WI38 (cell line): ENCODE results near the gene PPIL1.
"Not testable (repeated sequence)": the region's sequence is repeated elsewhere in the genome, so short reads cannot be mapped to it uniquely, and the experiment has no call there.

Experiments used
- H3K4me3 ChIP-seq: 2 replicates; pipeline ENCODE4 v1.5.1; 2011; ENCODE audit warnings: low read depth, mild to moderate bottlenecking, control low read depth, low read length
- TF ChIP-seq, protein P1 (sequence below): IDR thresholded peaks from 2 replicates; pipeline ENCODE4 v1.5.1; 2012; ENCODE audit warnings: low read depth, mild to moderate bottlenecking, control low read depth, low read length

Gene PPIL1

GRCh38 chr6:36904851-36905393, 30.3 kb upstream of the PPIL1 start:
- TF ChIP-seq, protein P1, sequence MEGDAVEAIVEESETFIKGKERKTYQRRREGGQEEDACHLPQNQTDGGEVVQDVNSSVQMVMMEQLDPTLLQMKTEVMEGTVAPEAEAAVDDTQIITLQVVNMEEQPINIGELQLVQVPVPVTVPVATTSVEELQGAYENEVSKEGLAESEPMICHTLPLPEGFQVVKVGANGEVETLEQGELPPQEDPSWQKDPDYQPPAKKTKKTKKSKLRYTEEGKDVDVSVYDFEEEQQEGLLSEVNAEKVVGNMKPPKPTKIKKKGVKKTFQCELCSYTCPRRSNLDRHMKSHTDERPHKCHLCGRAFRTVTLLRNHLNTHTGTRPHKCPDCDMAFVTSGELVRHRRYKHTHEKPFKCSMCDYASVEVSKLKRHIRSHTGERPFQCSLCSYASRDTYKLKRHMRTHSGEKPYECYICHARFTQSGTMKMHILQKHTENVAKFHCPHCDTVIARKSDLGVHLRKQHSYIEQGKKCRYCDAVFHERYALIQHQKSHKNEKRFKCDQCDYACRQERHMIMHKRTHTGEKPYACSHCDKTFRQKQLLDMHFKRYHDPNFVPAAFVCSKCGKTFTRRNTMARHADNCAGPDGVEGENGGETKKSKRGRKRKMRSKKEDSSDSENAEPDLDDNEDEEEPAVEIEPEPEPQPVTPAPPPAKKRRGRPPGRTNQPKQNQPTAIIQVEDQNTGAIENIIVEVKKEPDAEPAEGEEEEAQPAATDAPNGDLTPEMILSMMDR, result no peak
- no peak overlapping the region for H3K4me3 ChIP-seq

DNA sequence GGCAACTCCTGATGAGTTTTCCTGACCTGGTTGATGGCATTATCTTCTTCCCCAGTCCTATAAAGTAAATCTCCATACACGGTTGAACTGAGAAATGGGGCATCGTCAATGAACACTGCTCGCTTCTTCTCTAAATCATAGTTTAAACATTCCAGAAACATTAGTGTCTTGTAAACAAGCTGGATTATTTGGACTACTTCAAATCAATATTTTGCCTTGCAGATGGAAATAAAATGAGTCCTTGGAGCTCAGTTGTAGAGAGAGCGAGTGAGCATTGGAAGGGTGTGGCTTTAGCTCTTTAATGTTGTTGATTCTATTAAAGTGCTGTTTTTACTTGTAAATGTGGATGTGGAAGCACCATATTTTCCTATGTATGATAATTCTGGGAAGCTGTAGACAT, 29.5 kb upstream of the PPIL1 start:
- TF ChIP-seq, protein P1, result no peak

GRCh38 chr6:36897609-36898008, 23.0 kb upstream of the PPIL1 start:
- TF ChIP-seq, protein P1, result no peak
- no peak overlapping the region for H3K4me3 ChIP-seq

More for the DNA sequence above, 29.5 kb upstream of the PPIL1 start:
- 0 out of 2 replicates have a peak overlapping the region, but pooled peaks have one; percentile 15 for H3K4me3 ChIP-seq

DNA sequence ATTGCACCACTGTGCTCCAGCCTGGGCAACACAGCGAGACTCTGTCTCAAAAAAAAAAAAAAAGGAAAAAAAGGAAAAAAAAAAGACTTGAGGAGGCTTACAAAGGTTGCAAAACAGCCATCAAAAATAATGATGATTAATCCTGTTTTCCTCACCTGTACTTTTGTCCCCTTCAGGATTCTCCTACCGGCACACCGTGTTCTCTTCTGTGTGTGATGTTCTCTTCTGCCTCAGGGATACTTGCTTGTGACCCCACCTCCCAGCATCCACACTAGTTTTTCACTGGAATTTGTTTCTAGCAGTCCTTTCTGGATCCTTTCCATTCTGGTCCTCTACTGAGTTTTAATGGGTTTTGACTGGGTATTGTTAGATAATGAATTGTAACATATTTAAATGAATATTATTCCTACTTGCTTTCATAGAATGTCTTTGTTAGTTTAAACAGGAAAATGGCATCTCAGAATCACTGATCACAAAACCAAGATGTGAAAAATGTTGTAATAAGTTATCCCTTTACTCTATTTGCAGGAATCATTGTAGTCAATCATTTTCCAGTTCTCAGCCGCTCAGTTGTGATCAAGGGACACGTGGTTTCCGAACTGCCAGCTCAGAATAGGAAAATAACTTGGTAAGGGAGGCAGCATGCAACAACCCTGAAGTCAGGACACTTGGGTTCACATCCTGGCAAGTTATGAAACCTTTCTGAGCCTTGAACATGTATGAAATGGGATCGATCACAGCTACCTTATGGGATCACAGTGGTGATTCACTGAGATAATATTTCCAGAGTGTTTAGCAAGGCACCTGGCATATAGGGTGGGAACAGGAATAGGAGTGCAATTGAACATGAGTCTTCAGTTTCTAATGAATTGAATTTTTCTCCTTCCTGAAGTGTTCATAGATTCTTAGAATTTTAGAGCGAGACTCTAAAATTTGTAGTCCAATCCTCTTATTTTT, 19.7 kb upstream of the PPIL1 start:
- H3K4me3 ChIP-seq, result no peak overlapping the region
- TF ChIP-seq, protein P1, result no peak

DNA sequence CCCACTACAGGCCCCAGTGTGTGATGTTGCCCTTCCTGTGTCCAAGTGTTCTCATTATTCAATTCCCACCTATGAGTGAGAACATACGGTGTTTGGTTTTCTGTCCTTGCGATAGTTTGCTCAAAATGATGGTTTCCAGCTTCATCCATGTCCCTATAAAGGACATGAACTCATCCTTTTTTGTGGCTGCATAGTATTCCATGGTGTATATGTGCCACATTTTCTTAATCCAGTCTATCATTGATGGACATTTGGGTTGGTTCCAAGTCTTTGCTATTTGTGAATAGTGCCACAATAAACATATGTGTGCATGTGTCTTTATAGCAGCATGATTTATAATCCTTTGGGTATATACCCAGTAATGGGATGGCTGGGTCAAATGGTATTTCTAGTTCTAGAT, 16.6 kb upstream of the PPIL1 start:
- not testable (repeated sequence) for H3K4me3 ChIP-seq

DNA sequence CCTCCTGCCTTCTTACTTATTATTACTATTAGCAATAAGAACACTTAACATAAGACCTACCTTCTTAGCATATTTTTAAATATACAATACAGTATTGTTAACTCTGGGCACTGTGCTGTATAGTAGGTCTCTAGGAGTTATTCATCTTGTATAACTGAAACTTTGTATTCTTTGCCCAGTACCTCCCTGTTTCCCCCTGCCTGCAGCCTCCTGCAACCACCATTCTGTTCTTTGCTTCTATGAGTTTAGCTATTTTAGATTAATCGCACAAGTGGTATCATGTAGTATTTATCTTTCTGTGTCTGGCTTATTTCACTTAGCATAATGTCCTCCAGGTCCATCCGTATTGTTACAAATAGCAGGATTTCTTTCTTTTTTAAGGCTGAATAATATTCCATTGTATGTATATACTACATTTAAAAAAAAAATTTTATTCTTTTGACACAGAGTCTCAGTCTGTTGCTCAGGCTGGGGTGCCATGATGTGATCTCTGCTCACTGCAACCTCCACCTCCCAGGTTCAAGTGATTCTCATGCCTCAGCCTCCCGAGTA, 15.6 kb upstream of the PPIL1 start:
- TF ChIP-seq, protein P1, result no peak

DNA sequence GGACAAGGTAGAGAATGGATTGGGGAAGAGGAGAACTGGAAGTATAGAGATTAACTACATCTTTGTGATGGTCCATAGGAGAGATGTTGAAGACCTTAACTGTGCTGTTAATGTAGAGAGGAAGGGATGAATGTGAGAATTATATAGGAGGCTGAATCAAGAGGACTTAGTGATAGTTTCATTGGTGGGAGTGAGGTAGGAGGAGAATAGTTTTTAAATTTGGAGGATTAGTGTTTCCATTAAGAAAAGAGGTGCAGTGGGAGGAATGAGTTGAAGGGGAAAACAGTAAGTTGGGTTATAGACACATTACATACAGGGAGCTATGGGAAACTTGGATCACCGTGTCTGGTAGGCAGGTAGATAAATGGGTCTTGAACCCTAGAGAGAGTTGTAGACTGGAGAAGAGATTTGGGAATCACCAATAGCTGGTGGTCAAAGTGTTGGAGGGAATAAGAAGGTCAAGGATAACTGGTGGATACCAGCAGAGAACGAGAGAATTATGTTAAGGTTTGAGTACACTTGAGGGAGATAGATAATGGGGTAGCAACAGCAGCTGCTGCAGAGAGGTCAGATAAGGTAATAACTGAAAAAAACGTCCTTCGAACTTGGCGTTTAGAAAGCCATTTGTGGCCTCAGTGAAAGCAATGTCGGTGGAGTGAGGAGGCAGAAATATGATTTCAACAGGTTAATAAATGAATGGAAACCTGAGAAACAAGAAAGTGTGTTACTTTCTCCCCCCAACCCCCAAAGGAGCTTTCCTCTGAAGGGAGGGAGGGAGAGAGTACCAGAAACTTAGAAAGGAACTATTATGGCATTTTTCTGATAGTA, 14.3 kb upstream of the PPIL1 start:
- no peak overlapping the region for H3K4me3 ChIP-seq
- TF ChIP-seq, protein P1, result no peak

More for the DNA sequence above, 15.6 kb upstream of the PPIL1 start:
- no peak overlapping the region for H3K4me3 ChIP-seq
